Activated naive CD4-positive, alpha-beta T cell treated with anti-CD3 and anti-CD28 coated beads, Interleukin-2, amount 50 U/mL, for 24 hours (primary cell): ENCODE data around the gene GIMD1.
"Not testable (repeated sequence)": the region's sequence is repeated elsewhere in the genome, so short reads cannot be mapped to it uniquely, and the experiment has no call there.

Experiments used
- H3K27ac Mint-ChIP-seq: one replicate; pipeline ENCODE4 v1.8.0; 2021; ENCODE audit warnings: mild to moderate bottlenecking, mixed read lengths
- H3K27me3 Mint-ChIP-seq: one replicate; pipeline ENCODE4 v1.8.0; 2021; ENCODE audit warnings: mixed read lengths
- H3K36me3 Mint-ChIP-seq: one replicate; pipeline ENCODE4 v1.8.0; 2021; ENCODE audit warnings: mixed read lengths
- H3K4me1 Mint-ChIP-seq: one replicate; pipeline ENCODE4 v1.8.0; 2021; ENCODE audit warnings: mixed read lengths
- H3K4me3 Mint-ChIP-seq: one replicate; pipeline ENCODE4 v1.8.0; 2021; ENCODE audit warnings: mild to moderate bottlenecking, mixed read lengths
- H3K9me3 Mint-ChIP-seq: one replicate; pipeline ENCODE4 v1.8.0; 2021; ENCODE audit warnings: mixed read lengths

The GIMD1 gene

GRCh38 chr4:106333186-106333585 is 35.4 kb downstream of the GIMD1 start:
- Mint-ChIP-seq H3K27ac (no peak overlapping the region), H3K36me3 (peaks cover 50% of the 10 kb centered on the region), H3K27me3 (no peaks in the 10 kb centered on the region), H3K4me3 (no peak overlapping the region), H3K9me3 (peaks cover 7% of the 10 kb centered on the region), H3K4me1 (peaks cover 25% of the 10 kb centered on the region)

- Mint-ChIP-seq H3K9me3 (no peaks in the 10 kb centered on the region), H3K27ac (no peak overlapping the region), H3K36me3 (peaks cover 27% of the 10 kb centered on the region), H3K4me3 (no peak overlapping the region), H3K27me3 (no peaks in the 10 kb centered on the region), H3K4me1 (peaks cover 23% of the 10 kb centered on the region)
These were observed 39.4 kb downstream of the GIMD1 start for GRCh38 chr4:106329041-106329618.

GRCh38 chr4:106325800-106326199 is 42.8 kb downstream of the GIMD1 start:
- no peak overlapping the region for H3K27ac Mint-ChIP-seq
- H3K27me3 Mint-ChIP-seq = no peaks in the 10 kb centered on the region
- no peaks in the 10 kb centered on the region for H3K9me3 Mint-ChIP-seq
- no peak overlapping the region for H3K4me3 Mint-ChIP-seq
- H3K36me3 Mint-ChIP-seq = peaks cover 14% of the 10 kb centered on the region
- H3K4me1 Mint-ChIP-seq = peaks cover 31% of the 10 kb centered on the region

- no peaks in the 10 kb centered on the region for H3K27me3 Mint-ChIP-seq
- peaks cover 26% of the 10 kb centered on the region for H3K4me1 Mint-ChIP-seq
- H3K27ac Mint-ChIP-seq = no peak overlapping the region
- H3K9me3 Mint-ChIP-seq = no peaks in the 10 kb centered on the region
- H3K36me3 Mint-ChIP-seq = peaks cover 13% of the 10 kb centered on the region
- no peak overlapping the region for H3K4me3 Mint-ChIP-seq
These were observed 45.5 kb downstream of the GIMD1 start for GRCh38 chr4:106323119-106323518.

- Mint-ChIP-seq H3K4me3 (peak overlapping the region; percentile 59), H3K36me3 (peaks cover 13% of the 10 kb centered on the region), H3K4me1 (peaks cover 23% of the 10 kb centered on the region)
- not testable (repeated sequence) for H3K27me3 Mint-ChIP-seq, H3K27ac Mint-ChIP-seq, H3K9me3 Mint-ChIP-seq
These were observed 46.8 kb downstream of the GIMD1 start for GRCh38 chr4:106321814-106322213.

GRCh38 chr4:106321168-106321567 is 47.4 kb downstream of the GIMD1 start:
- not testable (repeated sequence) for H3K9me3 Mint-ChIP-seq, H3K27me3 Mint-ChIP-seq, H3K4me3 Mint-ChIP-seq, H3K27ac Mint-ChIP-seq
- Mint-ChIP-seq H3K36me3 (peaks cover 13% of the 10 kb centered on the region), H3K4me1 (peaks cover 23% of the 10 kb centered on the region)

- Mint-ChIP-seq H3K4me3 (no peak overlapping the region), H3K9me3 (no peaks in the 10 kb centered on the region), H3K4me1 (peaks cover 23% of the 10 kb centered on the region), H3K27me3 (no peaks in the 10 kb centered on the region), H3K36me3 (peaks cover 13% of the 10 kb centered on the region), H3K27ac (no peak overlapping the region)
These were observed 48.3 kb downstream of the GIMD1 start for GRCh38 chr4:106320235-106320634.

GRCh38 chr4:106318511-106318910 is 50.1 kb downstream of the GIMD1 start:
- Mint-ChIP-seq H3K27me3 (no peaks in the 10 kb centered on the region), H3K36me3 (peaks cover 13% of the 10 kb centered on the region), H3K9me3 (no peaks in the 10 kb centered on the region), H3K27ac (peak overlapping the region; percentile 61), H3K4me3 (no peak overlapping the region), H3K4me1 (peaks cover 30% of the 10 kb centered on the region)

- no peak overlapping the region for H3K4me3 Mint-ChIP-seq
- no peak overlapping the region for H3K27ac Mint-ChIP-seq
- H3K4me1 Mint-ChIP-seq = peaks cover 30% of the 10 kb centered on the region
- H3K27me3 Mint-ChIP-seq = no peaks in the 10 kb centered on the region
- H3K36me3 Mint-ChIP-seq = peaks cover 13% of the 10 kb centered on the region
- H3K9me3 Mint-ChIP-seq = no peaks in the 10 kb centered on the region
These were observed 50.8 kb downstream of the GIMD1 start for GRCh38 chr4:106317815-106318214.

- Mint-ChIP-seq H3K27ac (no peak overlapping the region), H3K9me3 (no peaks in the 10 kb centered on the region), H3K36me3 (peaks cover 11% of the 10 kb centered on the region), H3K4me1 (peaks cover 37% of the 10 kb centered on the region), H3K4me3 (no peak overlapping the region), H3K27me3 (no peaks in the 10 kb centered on the region)
These were observed 51.7 kb downstream of the GIMD1 start for GRCh38 chr4:106316773-106317409.

GRCh38 chr4:106315968-106316772 is 52.4 kb downstream of the GIMD1 start, which contains the start of the genes AIMP1 and TBCK:
TSS of gene AIMP1 (plus strand) at chr4:106316550. CDS start at chr4:106325010, 8,460 bp downstream.
TSS of gene TBCK (minus strand) at chr4:106316209. CDS start at chr4:106308960, 7,249 bp downstream.
- H3K4me1 Mint-ChIP-seq = peaks cover 34% of the 10 kb centered on the region
- no peak within 1 kb of the TSS for H3K27ac Mint-ChIP-seq
- peaks cover 9% of the 10 kb centered on the region for H3K36me3 Mint-ChIP-seq
- H3K4me3 Mint-ChIP-seq = no peak within 1 kb of the TSS
- no peaks in the 10 kb centered on the region for H3K9me3 Mint-ChIP-seq
- H3K27me3 Mint-ChIP-seq = no peaks in the 10 kb centered on the region

GRCh38 chr4:106315476-106315967 is 53.1 kb downstream of the GIMD1 start:
- Mint-ChIP-seq H3K27ac (no peak overlapping the region), H3K4me1 (peaks cover 35% of the 10 kb centered on the region), H3K9me3 (no peaks in the 10 kb centered on the region), H3K4me3 (no peak overlapping the region), H3K36me3 (peaks cover 5% of the 10 kb centered on the region), H3K27me3 (no peaks in the 10 kb centered on the region)

- Mint-ChIP-seq H3K9me3 (no peaks in the 10 kb centered on the region), H3K4me1 (peaks cover 40% of the 10 kb centered on the region), H3K4me3 (no peak overlapping the region), H3K36me3 (peaks cover under 1% of the 10 kb centered on the region), H3K27ac (no peak overlapping the region), H3K27me3 (no peaks in the 10 kb centered on the region)
These were observed 53.6 kb downstream of the GIMD1 start for GRCh38 chr4:106314960-106315359.

- no peaks in the 10 kb centered on the region for H3K9me3 Mint-ChIP-seq
- H3K36me3 Mint-ChIP-seq = peaks cover 4% of the 10 kb centered on the region
- H3K27me3 Mint-ChIP-seq = no peaks in the 10 kb centered on the region
- peaks cover 48% of the 10 kb centered on the region for H3K4me1 Mint-ChIP-seq
- peak overlapping the region; percentile 89 for H3K27ac Mint-ChIP-seq
- peak overlapping the region; percentile 53 for H3K4me3 Mint-ChIP-seq
These were observed 55.5 kb downstream of the GIMD1 start for GRCh38 chr4:106312997-106313522.

GRCh38 chr4:106312377-106312776 is 56.2 kb downstream of the GIMD1 start:
- Mint-ChIP-seq H3K9me3 (no peaks in the 10 kb centered on the region), H3K4me1 (peaks cover 48% of the 10 kb centered on the region), H3K27me3 (no peaks in the 10 kb centered on the region), H3K27ac (peak overlapping the region; percentile 30), H3K36me3 (peaks cover 4% of the 10 kb centered on the region), H3K4me3 (peak overlapping the region; percentile 39)
